GM12878 (cell line): ENCODE measurements around the gene MTIF2.

Source experiments
- EZH2 ChIP-seq: IDR thresholded peaks from 2 replicates; pipeline ENCODE4 v1.6.1; 2012; ENCODE audit warnings: low read depth, mild to moderate bottlenecking, control low read depth, inconsistent platforms, low read length, borderline replicate concordance; ENCODE audit not compliant: control insufficient read depth
- POLR2AphosphoS5 ChIP-seq: IDR thresholded peaks from 2 replicates; pipeline ENCODE4 v1.6.1; 2011; ENCODE audit warnings: mild to moderate bottlenecking, low read length, inconsistent platforms
- REST ChIP-seq: IDR thresholded peaks from 2 replicates; pipeline ENCODE4 v1.6.1; 2012; ENCODE audit warnings: mild to moderate bottlenecking, low read depth, low read length
- ZBTB11 ChIP-seq: fragments of 450-650 bp; formaldehyde crosslinking; IDR thresholded peaks from 2 replicates; pipeline ENCODE4 v1.5.0; 2022; ENCODE audit warnings: mild to moderate bottlenecking, missing genetic modification characterization
- ZNF24 ChIP-seq: fragments of 450-650 bp; IDR thresholded peaks from 2 replicates; pipeline ENCODE4 v1.6.1; 2017; ENCODE audit warnings: antibody characterized with exemption, mild to moderate bottlenecking

GRCh38 chr2:55309446-55309845 lies 40.4 kb upstream of the MTIF2 start:
- TF ChIP-seq REST (no peak), ZBTB11 (CRISPR knock-in tag) (no peak), EZH2 (no peak), POLR2AphosphoS5 (no peak), ZNF24 (no peak)
